ENCODE data around the gene ABCB8. TPM values are rescaled to one million over a fixed set of nuclear protein-coding genes. Genes with fewer than 3 reads are reported as not detected.

Gene ABCB8
- total RNA-seq, 4 donors from 2014 or later, result 29.5 to 42.3 (median 31.9) TPM

GRCh38 chr7:151070574-151070960 is 42.3 kb downstream of the ABCB8 start:
- no peaks in the 10 kb centered on the region for H3K27me3 ChIP-seq
- H3K4me1 ChIP-seq, result no peaks in the 10 kb centered on the region
- TF ChIP-seq EP300 (IDR thresholded peaks at IDR 0.05), result no peak
- TF ChIP-seq CTCF (IDR thresholded peaks at IDR 0.05), result no peak
- TF ChIP-seq POLR2A (IDR thresholded peaks at IDR 0.05), result no peak
- TF ChIP-seq POLR2AphosphoS5 (IDR thresholded peaks at IDR 0.05), result no peak
- H3K4me3 ChIP-seq, result no peak overlapping the region
- H3K9me3 ChIP-seq, result no peaks in the 10 kb centered on the region
- WGBS, result 85% methylated on average over 3 of the region's 15 CpGs
- peaks cover 99% of the 10 kb centered on the region for H3K36me3 ChIP-seq
- H3K27ac ChIP-seq, result no peak overlapping the region
- no peak for DNase-seq (ENCODE audit: low spot score in 2 of 2)

GRCh38 chr7:151071032-151071866 is 43.0 kb downstream of the ABCB8 start:
- Histone ChIP-seq H3K9me3 (no peaks in the 10 kb centered on the region), H3K4me3 (no peak overlapping the region), H3K4me1 (no peaks in the 10 kb centered on the region), H3K27ac (no peak overlapping the region), H3K27me3 (no peaks in the 10 kb centered on the region), H3K36me3 (peaks cover 99% of the 10 kb centered on the region)
- no peak for DNase-seq (ENCODE audit: low spot score in 2 of 2)
- no peak for TF ChIP-seq CTCF (IDR thresholded peaks at IDR 0.05)
- TF ChIP-seq EP300 (IDR thresholded peaks at IDR 0.05), result no peak
- TF ChIP-seq POLR2AphosphoS5 (IDR thresholded peaks at IDR 0.05), result no peak
- TF ChIP-seq POLR2A (IDR thresholded peaks at IDR 0.05), result no peak
- 92% methylated on average over 27 of the region's 39 CpGs for WGBS

- WGBS, result 90% methylated on average over 1 of the region's 17 CpGs
- peaks cover 25% of the 10 kb centered on the region for H3K4me1 ChIP-seq
- DNase-seq (ENCODE audit: low spot score in 2 of 2), result no peak
- no peaks in the 10 kb centered on the region for H3K27me3 ChIP-seq
- TF ChIP-seq POLR2AphosphoS5 (IDR thresholded peaks at IDR 0.05) (no peak), POLR2A (IDR thresholded peaks at IDR 0.05) (no peak), CTCF (IDR thresholded peaks at IDR 0.05) (no peak), EP300 (IDR thresholded peaks at IDR 0.05) (no peak)
- H3K4me3 ChIP-seq, result no peak overlapping the region
- H3K36me3 ChIP-seq, result peaks cover 88% of the 10 kb centered on the region
- no peaks in the 10 kb centered on the region for H3K9me3 ChIP-seq
- no peak overlapping the region for H3K27ac ChIP-seq
Measured at GRCh38 chr7:151073990-151074389, 45.7 kb downstream of the ABCB8 start.

- peaks cover 78% of the 10 kb centered on the region for H3K36me3 ChIP-seq
- WGBS, result 92% methylated on average over 16 of the region's 26 CpGs
- H3K4me3 ChIP-seq, result no peak overlapping the region
- peaks cover 35% of the 10 kb centered on the region for H3K4me1 ChIP-seq
- no peak overlapping the region for H3K27ac ChIP-seq
- no peaks in the 10 kb centered on the region for H3K27me3 ChIP-seq
- DNase-seq (ENCODE audit: low spot score in 2 of 2), result no peak
- TF ChIP-seq EP300 (IDR thresholded peaks at IDR 0.05) (no peak), POLR2AphosphoS5 (IDR thresholded peaks at IDR 0.05) (no peak), POLR2A (IDR thresholded peaks at IDR 0.05) (no peak), CTCF (IDR thresholded peaks at IDR 0.05) (no peak)
- H3K9me3 ChIP-seq, result no peaks in the 10 kb centered on the region
Measured at GRCh38 chr7:151074817-151075661, 46.8 kb downstream of the ABCB8 start.

- H3K4me1 ChIP-seq, result peaks cover 37% of the 10 kb centered on the region
- TF ChIP-seq POLR2AphosphoS5 (IDR thresholded peaks at IDR 0.05) (no peak), CTCF (IDR thresholded peaks at IDR 0.05) (no peak), POLR2A (IDR thresholded peaks at IDR 0.05) (no peak), EP300 (IDR thresholded peaks at IDR 0.05) (no peak)
- H3K27me3 ChIP-seq, result no peaks in the 10 kb centered on the region
- H3K4me3 ChIP-seq, result no peak overlapping the region
- peaks cover 72% of the 10 kb centered on the region for H3K36me3 ChIP-seq
- 87% methylated on average over 7 of the region's 7 CpGs for WGBS
- H3K27ac ChIP-seq, result no peak overlapping the region
- DNase-seq (ENCODE audit: low spot score in 2 of 2), result no peak
- H3K9me3 ChIP-seq, result no peaks in the 10 kb centered on the region
Measured at GRCh38 chr7:151075662-151075971, 47.4 kb downstream of the ABCB8 start.
